ENCODE measurements around the gene TNFRSF12A. TPM values are rescaled to one million over a fixed set of nuclear protein-coding genes. Genes with fewer than 3 reads are reported as not detected.

TNFRSF12A gene
- total and polyA plus RNA-seq, 11 donors = 27.8 to 824 (median 97.1) TPM

DNA sequence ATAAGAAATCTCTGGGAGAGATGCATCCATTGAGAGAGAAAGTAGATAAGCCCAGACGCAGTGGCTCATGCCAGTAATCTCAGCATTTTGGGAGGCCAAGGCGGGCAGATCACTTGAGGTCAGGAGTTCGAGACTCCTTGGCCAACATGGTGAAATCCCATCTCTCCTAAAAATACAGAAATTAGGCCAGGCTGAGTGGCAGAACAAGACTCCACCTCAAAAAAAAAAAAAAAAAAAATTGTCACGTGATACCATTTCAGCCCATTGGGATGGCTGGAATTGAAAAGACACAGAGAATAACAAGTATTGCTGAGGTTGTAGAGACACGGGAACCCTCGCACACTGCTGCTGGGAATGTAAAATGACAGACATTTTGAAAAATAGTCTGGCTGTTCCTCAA, 42.4 kb downstream of the TNFRSF12A start:
- no peak overlapping the region for H3K4me3 ChIP-seq
- DNase-seq (no peak), ATAC-seq (no peak)
- H3K4me1 ChIP-seq = peaks cover 0 to 63% (median 31%) of the 10 kb centered on the region in 12 donors
- peaks cover 0 to 3% (median 0%) of the 10 kb centered on the region in 9 donors for H3K36me3 ChIP-seq
- intact Hi-C loops (cut with DNase I) = loop anchor here in 3 of 10 donors (5.0 kb wide), 3 partner anchors 35 to 100 kb away; partner anchors contain the start of gene ZSCAN10 (in 1 of the 3)
- no peak for TF ChIP-seq POLR2A (IDR thresholded peaks at IDR 0.05)
- TF ChIP-seq, protein P1, sequence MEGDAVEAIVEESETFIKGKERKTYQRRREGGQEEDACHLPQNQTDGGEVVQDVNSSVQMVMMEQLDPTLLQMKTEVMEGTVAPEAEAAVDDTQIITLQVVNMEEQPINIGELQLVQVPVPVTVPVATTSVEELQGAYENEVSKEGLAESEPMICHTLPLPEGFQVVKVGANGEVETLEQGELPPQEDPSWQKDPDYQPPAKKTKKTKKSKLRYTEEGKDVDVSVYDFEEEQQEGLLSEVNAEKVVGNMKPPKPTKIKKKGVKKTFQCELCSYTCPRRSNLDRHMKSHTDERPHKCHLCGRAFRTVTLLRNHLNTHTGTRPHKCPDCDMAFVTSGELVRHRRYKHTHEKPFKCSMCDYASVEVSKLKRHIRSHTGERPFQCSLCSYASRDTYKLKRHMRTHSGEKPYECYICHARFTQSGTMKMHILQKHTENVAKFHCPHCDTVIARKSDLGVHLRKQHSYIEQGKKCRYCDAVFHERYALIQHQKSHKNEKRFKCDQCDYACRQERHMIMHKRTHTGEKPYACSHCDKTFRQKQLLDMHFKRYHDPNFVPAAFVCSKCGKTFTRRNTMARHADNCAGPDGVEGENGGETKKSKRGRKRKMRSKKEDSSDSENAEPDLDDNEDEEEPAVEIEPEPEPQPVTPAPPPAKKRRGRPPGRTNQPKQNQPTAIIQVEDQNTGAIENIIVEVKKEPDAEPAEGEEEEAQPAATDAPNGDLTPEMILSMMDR (IDR thresholded peaks at IDR 0.05) = no peak
- no peaks in the 10 kb centered on the region for H3K27me3 ChIP-seq
- no peak overlapping the region for H3K27ac ChIP-seq
- no peaks in the 10 kb centered on the region for H3K9me3 ChIP-seq
- 87 to 92% (median 91%) methylated on average over 6 of the region's 6 CpGs for WGBS, 4 donors

DNA sequence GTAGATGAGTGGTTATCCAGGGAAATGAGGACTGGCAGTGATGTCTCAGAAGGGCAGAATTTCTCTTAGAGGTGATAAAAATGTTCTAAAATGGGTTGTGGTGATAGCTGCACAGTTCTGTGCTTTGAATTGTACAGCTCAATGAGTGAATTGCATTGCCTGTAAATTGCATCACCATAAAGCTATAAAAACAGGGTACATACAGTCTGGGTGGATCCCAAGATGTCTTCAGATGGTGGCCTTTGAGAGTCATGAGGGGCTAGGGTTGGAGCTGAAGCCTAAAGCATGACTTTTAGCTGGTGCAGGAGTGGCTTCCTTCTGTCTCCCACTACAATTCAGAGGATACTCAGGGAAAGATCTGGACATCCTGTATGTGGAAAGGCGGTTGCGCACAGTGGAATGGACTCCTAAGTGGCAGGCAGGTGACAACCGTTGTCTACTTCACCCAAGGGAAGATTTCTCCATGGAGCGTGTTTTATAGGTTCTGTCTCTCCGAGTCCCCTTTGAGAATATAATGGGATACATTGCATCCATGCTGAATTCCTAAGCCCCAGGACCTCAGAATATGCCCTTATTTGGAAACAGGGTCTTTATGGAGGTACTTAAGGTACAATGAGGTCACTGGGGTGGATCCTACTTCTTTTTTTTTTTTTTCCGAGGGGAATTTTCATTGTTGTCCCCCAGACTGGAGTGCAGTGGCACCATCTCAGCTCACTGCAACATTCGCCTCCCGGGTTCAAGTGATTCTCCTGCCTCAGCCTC, 43.6 kb downstream of the TNFRSF12A start:
- no peak overlapping the region for H3K4me3 ChIP-seq
- H3K36me3 ChIP-seq = peaks cover 0 to 15% (median 6%) of the 10 kb centered on the region in 9 donors
- TF ChIP-seq, protein P1 (IDR thresholded peaks at IDR 0.05) = no peak
- TF ChIP-seq POLR2A (IDR thresholded peaks at IDR 0.05) = no peak
- intact Hi-C loops (cut with DNase I) = loop anchor here in 4 of 10 donors (2.0 to 5.0 kb wide), 4 partner anchors 23 to 98 kb away; partner anchors contain the start of gene ZSCAN10 (in 1 of the 4)
- no peak for ATAC-seq
- H3K4me1 ChIP-seq = peaks cover 0 to 64% (median 24%) of the 10 kb centered on the region in 12 donors
- no peaks in the 10 kb centered on the region for H3K27me3 ChIP-seq
- H3K27ac ChIP-seq = peak overlapping the region in 10 of 12 donors; percentile 62 to 95 (median 87)
- no peaks in the 10 kb centered on the region for H3K9me3 ChIP-seq
- no peak for DNase-seq
- WGBS, 4 donors = 85 to 91% (median 86%) methylated on average over 8 of the region's 8 CpGs

DNA sequence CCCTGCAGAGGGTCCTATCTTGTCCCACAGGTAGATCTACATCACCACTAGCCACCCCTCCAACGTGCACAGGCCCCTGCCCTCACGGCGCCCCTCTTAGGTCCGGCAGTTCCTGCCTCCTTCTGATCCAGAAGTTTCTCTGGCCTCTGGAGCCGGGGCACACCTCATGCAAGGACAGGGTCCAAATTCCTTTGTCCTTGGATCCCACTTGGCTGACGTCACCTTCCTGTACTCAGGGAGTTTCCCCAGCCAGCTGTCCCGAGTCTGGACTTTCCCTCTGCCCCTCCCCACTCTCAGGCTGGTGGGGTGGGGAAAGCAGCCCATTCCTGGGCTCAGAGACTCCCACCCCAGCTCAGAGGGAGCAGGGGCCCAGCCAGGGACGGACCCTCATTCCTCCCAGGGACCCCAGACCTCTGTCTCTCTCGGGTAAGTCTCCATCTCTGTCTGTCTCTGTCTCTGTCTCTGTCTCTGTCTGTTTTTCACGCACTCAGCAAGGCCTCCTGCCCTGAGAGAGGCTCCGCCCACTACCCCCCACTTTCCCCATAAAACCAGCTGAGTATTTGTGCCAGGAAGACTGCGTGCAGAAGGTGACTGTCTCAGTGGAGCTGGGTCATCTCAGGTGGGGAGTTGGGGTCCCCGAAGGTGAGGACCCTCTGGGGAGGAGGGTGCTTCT, 45.0 kb downstream of the TNFRSF12A start, which contains the start of gene IL32:
IL32 (plus strand) TSS at position 572 of the 673 bp plus-strand sequence. CDS start 172 bp downstream, outside the sequence.
- peak; percentile 72 to 88 (median 83) for DNase-seq
- peak within 1 kb of the TSS; percentile 62 to 95 (median 87) for H3K27ac ChIP-seq
- peaks cover 0 to 56% (median 14%) of the 10 kb centered on the region in 12 donors for H3K4me1 ChIP-seq
- peak within 1 kb of the TSS; percentile 30 to 71 (median 60) for H3K4me3 ChIP-seq
- H3K9me3 ChIP-seq = no peaks in the 10 kb centered on the region
- peak; percentile 82 to 94 (median 86) for ATAC-seq
- 24 to 48% (median 39%) methylated on average over 13 of the region's 13 CpGs for WGBS, 4 donors
- H3K27me3 ChIP-seq = no peaks in the 10 kb centered on the region
- peak in 1 of 2 donors; percentile 38 for TF ChIP-seq POLR2A (IDR thresholded peaks at IDR 0.05)
- TF ChIP-seq, protein P1 (IDR thresholded peaks at IDR 0.05) = no peak
- intact Hi-C loops (cut with DNase I) = loop anchor here in 2 of 10 donors (2.0 to 5.0 kb wide), 2 partner anchors 22 to 37 kb away; no protein-coding TSS in a partner anchor
- H3K36me3 ChIP-seq = peaks cover 0 to 23% (median 6%) of the 10 kb centered on the region in 9 donors
